Stomach (tissue), 4 donors: ENCODE measurements around the gene WWP2.

Experiments used
- POLR2A ChIP-seq, 4 donors: fragments of 450-650 bp; IDR thresholded peaks; one replicate each; pipeline ENCODE4 v1.6.1; 2016; ENCODE audit warnings: antibody characterized with exemption in 4 of 4, control low read depth in 2 of 4, mild to moderate bottlenecking in 1 of 4, moderate library complexity in 1 of 4
- POLR2AphosphoS5 ChIP-seq, 3 donors: sonication (generic); formaldehyde crosslinking; IDR thresholded peaks; one replicate each; pipeline ENCODE4 v1.6.1; 2016; ENCODE audit warnings: antibody characterized with exemption in 3 of 3

- TF ChIP-seq POLR2AphosphoS5 (IDR thresholded peaks at IDR 0.05): no peak
- TF ChIP-seq POLR2A (IDR thresholded peaks at IDR 0.05): no peak
Observed at GRCh38 chr16:69756705-69757104, 5.4 kb upstream of the WWP2 start.
